Stimulated activated naive CD8-positive, alpha-beta T cell treated with anti-CD3 and anti-CD28 coated beads, Interleukin-15, amount 100 ng/mL, for 72 hours (primary cell): ENCODE data around the gene CDK10.
A peak's percentile ranks its signal among the peaks of the same experiment; 100 is the strongest.
"Not testable (repeated sequence)": the region's sequence is repeated elsewhere in the genome, so short reads cannot be mapped to it uniquely, and the experiment has no call there.

ENCODE experiments used
- ATAC-seq: fragments of 150-1000 bp; cut with Tn5 transposase; 2 replicates; pipeline ENCODE4 v1.10.0; 2021; ENCODE audit warnings: mild to moderate bottlenecking, moderate library complexity
- DNase-seq, 2 donors: peaks; one replicate each; pipeline ENCODE4 v3.0.0; 2021 to 2022
- H3K27ac Mint-ChIP-seq, 2 donors: one replicate each; pipeline ENCODE4 v1.8.0; 2022; ENCODE audit warnings: mild to moderate bottlenecking in 2 of 2, mixed read lengths in 2 of 2, moderate library complexity in 2 of 2
- H3K27me3 Mint-ChIP-seq: one replicate; pipeline ENCODE4 v1.8.0; 2022; ENCODE audit warnings: mixed read lengths
- H3K4me1 Mint-ChIP-seq: one replicate; pipeline ENCODE4 v1.8.0; 2022; ENCODE audit warnings: mild to moderate bottlenecking, mixed read lengths
- H3K4me3 Mint-ChIP-seq, 2 donors: one replicate each; pipeline ENCODE4 v1.8.0; 2022; ENCODE audit warnings: mild to moderate bottlenecking in 2 of 2, mixed read lengths in 2 of 2, moderate library complexity in 1 of 2
- H3K9me3 Mint-ChIP-seq, 2 donors: one replicate each; pipeline ENCODE4 v1.8.0; 2022; ENCODE audit warnings: mixed read lengths in 2 of 2

The CDK10 gene

DNA sequence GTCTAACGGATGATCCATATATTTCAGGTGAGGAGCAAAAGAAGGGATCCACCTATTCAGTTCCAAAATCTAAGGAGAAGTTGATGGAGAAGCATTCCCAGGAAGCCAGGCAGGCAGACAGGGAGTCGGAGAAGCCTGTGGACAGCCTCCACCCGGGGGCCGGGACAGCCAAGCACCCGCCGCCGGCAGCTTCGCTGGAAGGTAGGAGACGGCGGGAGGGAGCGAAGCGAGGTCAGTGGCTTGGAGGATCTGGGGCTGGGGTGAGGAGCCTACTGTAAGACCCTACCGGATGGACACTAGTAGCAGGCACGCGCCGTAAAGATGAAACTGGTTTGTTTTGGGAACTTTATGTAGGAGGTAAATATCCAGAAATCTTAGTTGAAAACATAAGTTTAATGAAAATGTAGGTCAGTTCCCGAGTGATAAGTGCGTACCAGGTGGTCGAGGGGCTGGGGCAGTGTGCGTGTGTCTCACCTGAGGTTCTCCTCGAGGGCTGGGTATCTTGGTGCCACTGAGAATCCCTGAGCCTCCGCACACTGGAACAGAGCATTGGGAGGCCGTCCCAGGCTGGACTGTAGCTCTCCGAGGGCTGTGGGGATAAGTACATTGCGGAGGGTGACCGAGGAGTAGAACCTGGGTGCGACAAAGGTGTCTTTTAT lies 28.1 kb upstream of the CDK10 start:
- Mint-ChIP-seq H3K4me1 (peaks cover 44% of the 10 kb centered on the region), H3K27ac (peak overlapping the region; percentile 90 to 93), H3K9me3 (no peaks in the 10 kb centered on the region), H3K27me3 (no peaks in the 10 kb centered on the region), H3K4me3 (peak overlapping the region; percentile 95 to 96)
- peak in 1 of 2 donors; percentile 33 for DNase-seq
- no peak for ATAC-seq

DNA sequence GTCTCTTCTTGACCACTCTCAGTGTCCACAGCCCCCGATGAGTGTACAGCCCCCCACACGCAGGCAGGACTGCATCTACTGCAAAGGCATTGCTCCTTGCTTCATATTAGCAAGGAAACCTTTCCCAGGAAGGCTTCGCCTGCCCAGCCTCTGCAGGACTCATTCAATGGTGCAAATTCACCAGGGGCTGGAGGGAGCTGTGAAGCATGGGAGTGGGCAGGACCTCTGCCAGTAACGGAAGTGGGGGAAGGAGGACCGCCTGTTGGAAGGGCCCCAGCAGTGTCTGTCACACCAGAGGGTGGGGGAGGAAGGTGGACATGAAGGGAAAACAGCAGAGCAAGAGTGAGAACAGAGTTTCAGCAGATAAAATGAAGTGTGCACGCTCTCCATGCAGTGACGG lies 26.3 kb upstream of the CDK10 start:
- Mint-ChIP-seq H3K27me3 (no peaks in the 10 kb centered on the region), H3K27ac (no peak overlapping the region), H3K4me1 (peaks cover 42% of the 10 kb centered on the region), H3K9me3 (no peaks in the 10 kb centered on the region), H3K4me3 (no peak overlapping the region)
- ATAC-seq: no peak
- no peak for DNase-seq

DNA sequence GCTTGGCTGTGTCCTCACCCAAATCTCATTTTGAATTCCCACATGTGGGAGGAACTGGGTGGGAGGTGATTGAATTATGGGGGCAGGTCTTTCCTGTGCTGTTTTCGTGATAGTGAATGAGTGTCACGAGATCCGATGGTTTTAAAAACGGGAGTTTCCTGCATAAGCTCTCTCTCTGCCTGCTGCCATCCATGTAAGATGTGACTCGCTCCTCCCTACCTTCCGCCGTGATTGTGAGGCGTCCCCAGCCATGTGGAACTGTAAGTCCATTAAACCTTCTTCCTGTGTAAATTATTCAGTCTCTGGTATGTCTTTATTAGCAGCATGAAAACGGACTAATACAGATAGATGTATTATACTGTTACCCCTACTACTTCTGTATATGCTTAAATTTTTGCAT lies 25.3 kb upstream of the CDK10 start:
- no peak overlapping the region for H3K27ac Mint-ChIP-seq
- H3K4me1 Mint-ChIP-seq: peaks cover 31% of the 10 kb centered on the region
- no peaks in the 10 kb centered on the region for H3K9me3 Mint-ChIP-seq
- no peak for ATAC-seq
- DNase-seq: no peak
- H3K27me3 Mint-ChIP-seq: no peaks in the 10 kb centered on the region
- H3K4me3 Mint-ChIP-seq: no peak overlapping the region

DNA sequence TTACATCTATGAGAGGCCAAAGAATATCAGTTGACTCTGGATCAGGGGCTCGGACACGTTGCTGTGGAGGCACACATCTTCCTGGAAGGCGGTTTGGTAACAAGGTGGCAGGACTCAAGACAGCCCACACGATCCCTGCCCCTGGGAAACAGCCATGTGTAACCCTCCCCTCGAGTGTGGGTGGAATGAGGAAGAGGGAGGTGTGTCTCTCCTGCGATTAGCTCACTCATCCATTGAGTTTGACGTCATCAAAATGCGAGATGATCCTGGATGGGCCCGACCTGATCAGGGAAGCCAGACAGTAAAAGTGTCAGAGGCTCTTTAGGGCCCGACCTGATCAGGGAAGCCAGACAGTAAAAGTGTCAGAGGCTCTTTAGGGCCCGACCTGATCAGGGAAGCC lies 22.3 kb upstream of the CDK10 start:
- H3K9me3 Mint-ChIP-seq, DNase-seq, H3K27me3 Mint-ChIP-seq, H3K4me3 Mint-ChIP-seq, H3K27ac Mint-ChIP-seq, ATAC-seq: not testable (repeated sequence)
- H3K4me1 Mint-ChIP-seq: peaks cover 27% of the 10 kb centered on the region

DNA sequence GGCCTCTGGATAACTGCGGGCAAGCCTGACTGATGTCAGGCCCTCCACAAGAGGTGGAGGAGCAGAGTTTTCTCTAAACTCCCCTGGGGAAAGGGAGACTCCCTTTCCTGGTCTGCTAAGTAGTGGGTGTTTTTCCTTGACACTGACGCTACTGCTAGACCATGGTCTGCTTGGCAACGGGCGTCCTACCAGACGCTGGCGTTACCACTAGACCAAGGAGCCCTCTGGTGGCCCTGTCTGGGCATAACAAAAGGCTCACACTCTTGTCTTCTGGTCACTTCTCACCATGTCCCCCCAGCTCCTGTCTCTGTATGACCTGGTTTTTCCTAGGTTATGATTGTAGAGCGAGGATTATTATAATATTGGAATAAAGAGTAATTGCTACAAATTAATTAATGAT lies 19.5 kb upstream of the CDK10 start:
- ATAC-seq, H3K27me3 Mint-ChIP-seq, H3K9me3 Mint-ChIP-seq, H3K4me3 Mint-ChIP-seq, DNase-seq: not testable (repeated sequence)
- Mint-ChIP-seq H3K4me1 (peaks cover 25% of the 10 kb centered on the region), H3K27ac (peak overlapping the region in 1 of 2 donors; percentile 48)

DNA sequence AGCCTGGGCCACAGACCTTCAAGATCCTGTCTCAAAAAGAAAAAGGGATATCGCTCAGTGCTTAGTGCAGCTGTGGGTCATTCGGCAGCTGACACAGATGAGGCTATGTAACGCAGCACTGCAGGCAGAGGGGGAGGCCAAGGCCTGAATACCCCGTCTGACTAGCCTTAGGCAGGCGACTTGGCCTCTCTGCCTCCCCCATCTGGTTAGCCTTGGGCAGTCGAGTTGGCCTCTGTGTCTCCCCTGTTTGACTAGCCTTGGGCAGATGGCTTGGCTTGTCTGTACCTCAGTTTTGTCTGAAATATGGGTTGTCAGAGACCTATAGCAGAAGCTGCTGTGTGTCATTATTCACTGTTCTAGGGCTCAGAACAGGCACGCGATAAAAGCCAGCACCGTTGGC lies 18.9 kb upstream of the CDK10 start:
- Mint-ChIP-seq H3K9me3 (no peaks in the 10 kb centered on the region), H3K27ac (no peak overlapping the region), H3K4me3 (no peak overlapping the region), H3K27me3 (no peaks in the 10 kb centered on the region), H3K4me1 (peaks cover 25% of the 10 kb centered on the region)
- no peak for ATAC-seq
- no peak for DNase-seq

DNA sequence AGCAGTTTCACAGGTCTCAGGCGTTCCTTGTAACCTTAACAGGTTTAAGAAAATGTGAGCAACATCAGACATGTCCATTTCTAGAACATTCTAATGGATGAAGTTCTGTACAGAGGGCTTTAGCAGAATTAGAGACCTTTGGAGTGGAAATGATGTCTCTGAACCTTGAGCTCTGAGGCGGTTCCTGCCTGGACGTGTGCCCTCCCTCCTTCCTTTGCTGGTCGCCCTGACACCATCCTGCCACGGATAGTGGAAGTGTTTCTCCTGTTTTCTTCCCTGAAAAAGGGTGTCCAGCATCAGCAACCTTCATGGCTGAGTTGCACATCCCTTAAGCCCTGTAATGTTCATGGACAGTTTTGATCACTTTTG lies 17.7 kb upstream of the CDK10 start:
- H3K4me3 Mint-ChIP-seq: peak overlapping the region in 1 of 2 donors; percentile 6

DNA sequence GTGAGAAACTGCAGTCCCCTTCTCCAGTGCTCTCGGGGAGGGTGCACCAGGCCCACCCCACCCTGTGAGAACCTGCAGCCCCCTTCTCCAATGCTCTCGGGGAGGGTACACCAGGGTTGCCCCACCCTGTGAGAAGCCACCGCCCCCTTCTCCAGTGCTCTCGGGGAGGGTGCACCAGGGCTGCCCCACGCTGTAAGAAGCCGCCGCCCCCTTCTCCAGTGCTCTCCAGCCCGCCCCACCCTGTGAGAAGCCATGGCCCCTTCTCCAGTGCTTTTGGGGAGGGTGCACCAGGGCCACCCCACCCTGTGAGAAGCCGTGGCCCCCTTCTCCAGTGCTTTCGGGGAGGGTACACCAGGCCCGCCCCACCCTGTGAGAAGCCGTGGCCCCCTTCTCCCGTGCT lies 16.7 kb upstream of the CDK10 start:
- Mint-ChIP-seq H3K9me3 (no peaks in the 10 kb centered on the region), H3K27ac (no peak overlapping the region), H3K27me3 (no peaks in the 10 kb centered on the region), H3K4me1 (peaks cover 25% of the 10 kb centered on the region), H3K4me3 (no peak overlapping the region)
- ATAC-seq (no peak), DNase-seq (no peak)

More for the DNA sequence above, 17.7 kb upstream of the CDK10 start:
- no peaks in the 10 kb centered on the region for H3K9me3 Mint-ChIP-seq
- peaks cover 25% of the 10 kb centered on the region for H3K4me1 Mint-ChIP-seq
- ATAC-seq (no peak), DNase-seq (no peak)
- H3K27ac Mint-ChIP-seq: no peak overlapping the region
- no peaks in the 10 kb centered on the region for H3K27me3 Mint-ChIP-seq

DNA sequence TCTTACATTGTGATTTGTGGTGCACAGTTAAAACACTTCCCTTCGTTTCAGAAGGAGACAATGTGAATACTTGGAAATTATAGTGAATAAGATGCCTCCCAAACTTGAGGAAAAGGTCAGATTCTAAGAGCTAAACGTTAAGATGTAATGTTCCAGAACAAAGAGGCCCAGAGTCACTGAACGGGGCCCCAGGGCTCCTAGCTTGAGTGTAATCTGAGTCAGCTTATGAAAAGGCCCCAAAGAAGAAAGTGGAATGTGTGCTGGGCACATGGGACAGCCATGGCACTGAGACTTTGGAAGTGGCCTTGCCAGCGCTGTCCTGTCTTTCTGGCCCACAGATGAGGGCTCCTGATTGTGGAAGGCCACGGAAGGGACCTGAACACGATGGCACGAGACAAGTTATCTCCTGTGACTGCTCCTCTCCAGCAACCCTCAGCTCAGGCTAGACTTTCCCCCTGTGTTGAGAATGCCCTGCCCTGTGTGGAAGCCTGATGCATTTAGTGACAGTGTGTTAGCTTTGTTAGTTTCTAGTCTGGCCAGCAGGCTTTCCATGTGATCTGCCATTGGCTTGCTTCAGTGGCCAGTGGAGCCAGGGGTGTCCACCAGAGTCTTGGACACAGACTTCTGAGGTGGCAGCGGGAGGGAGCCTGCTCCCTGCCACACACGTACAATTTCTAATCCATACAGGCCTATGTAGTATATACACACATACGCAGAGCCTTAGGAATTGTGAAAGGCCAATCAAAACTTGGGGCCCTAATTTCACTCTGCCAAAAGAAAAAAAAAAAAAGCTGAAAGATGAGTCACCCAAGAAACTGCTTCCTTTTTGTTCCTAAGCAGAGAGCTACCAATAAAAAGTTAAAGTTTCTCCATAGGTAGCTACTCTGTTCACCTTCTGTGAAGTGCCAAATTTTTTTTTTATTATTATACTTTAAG lies 15.7 kb upstream of the CDK10 start:
- H3K27ac Mint-ChIP-seq: no peak overlapping the region
- H3K4me3 Mint-ChIP-seq: no peak overlapping the region
- ATAC-seq: no peak
- no peak for DNase-seq
- no peaks in the 10 kb centered on the region for H3K27me3 Mint-ChIP-seq
- H3K9me3 Mint-ChIP-seq: no peaks in the 10 kb centered on the region
- H3K4me1 Mint-ChIP-seq: peaks cover 25% of the 10 kb centered on the region

DNA sequence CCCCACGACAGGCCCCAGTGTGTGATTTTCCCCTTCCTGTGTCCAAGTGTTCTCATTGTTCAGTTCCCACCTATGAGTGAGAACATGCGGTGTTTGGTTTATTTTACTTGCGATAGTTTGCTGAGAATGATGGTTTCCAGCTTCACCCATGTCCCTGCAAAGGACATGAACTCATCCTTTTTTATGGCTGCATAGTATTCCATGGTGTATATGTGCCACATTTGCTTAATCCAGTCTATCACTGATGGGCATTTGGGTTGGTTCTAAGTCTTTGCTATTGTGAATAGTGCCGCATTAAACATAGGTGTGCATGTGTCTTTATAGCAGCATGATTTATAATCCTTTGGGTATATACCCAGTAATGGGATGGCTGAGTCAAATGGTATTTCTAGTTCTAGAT lies 14.9 kb upstream of the CDK10 start:
- not testable (repeated sequence) for H3K4me3 Mint-ChIP-seq, H3K9me3 Mint-ChIP-seq, DNase-seq, ATAC-seq, H3K27me3 Mint-ChIP-seq, H3K27ac Mint-ChIP-seq
- peaks cover 25% of the 10 kb centered on the region for H3K4me1 Mint-ChIP-seq

DNA sequence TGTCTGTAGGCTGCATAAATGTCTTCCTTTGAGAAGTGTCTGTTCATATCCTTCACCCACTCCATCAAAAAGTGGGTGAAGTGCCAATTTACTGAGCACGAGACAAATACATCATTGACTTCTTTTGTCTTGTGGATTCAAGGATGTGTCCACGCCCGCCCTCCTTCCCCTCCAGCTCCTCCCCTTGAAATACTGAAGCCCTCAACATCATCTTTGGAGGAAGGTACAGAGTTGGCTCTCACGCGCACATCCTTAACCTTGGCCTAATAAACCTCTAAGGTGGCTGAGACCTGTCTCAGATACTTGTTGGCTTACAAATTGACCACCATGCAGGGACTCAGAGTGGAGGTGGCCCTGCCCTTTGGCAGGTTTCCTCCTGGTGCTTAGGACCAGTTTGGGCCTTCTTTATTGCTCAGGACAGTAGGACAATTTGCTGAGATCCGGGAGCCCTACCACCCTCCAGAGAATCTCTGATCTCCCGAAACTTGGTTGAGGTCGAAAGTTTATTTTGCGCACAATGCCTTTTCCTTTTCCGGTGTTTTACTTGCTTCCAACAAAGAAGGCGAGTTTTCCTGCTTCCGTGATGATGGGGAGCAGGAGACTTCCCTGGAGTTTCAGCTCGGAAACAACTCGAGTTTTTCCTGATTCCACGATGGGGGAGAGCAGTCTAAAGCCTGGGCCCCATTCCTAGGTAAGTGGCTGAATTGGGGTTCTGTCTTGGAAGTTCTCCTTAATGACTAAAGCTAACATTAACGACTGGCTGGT lies 14.1 kb upstream of the CDK10 start:
- ATAC-seq: no peak
- Mint-ChIP-seq H3K4me3 (no peak overlapping the region), H3K27ac (no peak overlapping the region), H3K4me1 (peaks cover 25% of the 10 kb centered on the region), H3K9me3 (no peaks in the 10 kb centered on the region), H3K27me3 (no peaks in the 10 kb centered on the region)
- no peak for DNase-seq

DNA sequence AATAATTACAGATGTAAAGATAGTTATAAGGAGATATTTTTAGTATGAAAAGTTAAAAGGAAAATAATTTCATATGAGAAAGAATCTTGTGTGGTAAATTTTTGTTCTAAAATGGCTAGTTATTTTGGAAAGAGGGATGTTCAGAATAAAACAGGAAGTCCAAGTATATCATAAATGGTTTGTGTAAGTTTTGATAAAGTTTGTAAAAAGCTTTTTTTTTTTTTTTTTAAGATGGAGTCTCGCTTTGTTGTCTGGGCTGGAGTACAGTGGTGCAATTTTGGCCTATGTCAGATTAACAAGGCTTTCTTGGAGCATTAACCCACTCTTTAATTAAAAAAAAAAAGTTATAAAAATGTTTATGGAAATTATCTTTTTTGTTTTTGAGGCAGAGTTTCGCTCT lies 8.2 kb upstream of the CDK10 start:
- Mint-ChIP-seq H3K27ac (no peak overlapping the region), H3K27me3 (no peaks in the 10 kb centered on the region), H3K4me3 (no peak overlapping the region), H3K9me3 (no peaks in the 10 kb centered on the region), H3K4me1 (no peaks in the 10 kb centered on the region)
- DNase-seq (no peak), ATAC-seq (no peak)

DNA sequence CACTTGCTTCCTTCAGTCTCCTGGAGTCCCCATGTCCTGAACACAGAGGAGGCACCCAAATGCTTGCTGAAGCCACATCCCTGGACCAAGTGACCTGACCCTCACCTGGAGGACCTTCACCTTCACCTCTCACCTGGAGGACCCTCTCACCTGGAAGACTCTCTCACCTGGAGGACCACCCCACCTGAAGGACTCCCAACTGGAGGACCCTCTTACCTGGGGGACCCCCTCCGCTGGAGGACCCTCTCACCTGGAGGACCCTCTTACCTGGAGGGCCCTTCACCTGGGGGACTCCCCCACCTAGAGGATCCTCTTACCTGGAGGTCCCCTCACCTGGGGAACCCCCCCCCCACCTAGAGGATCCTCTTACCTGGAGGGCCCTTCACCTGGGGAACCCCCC lies 573 bp upstream of the CDK10 start:
- DNase-seq (no peak), ATAC-seq (no peak)
- Mint-ChIP-seq H3K9me3 (no peaks in the 10 kb centered on the region), H3K27me3 (no peaks in the 10 kb centered on the region), H3K4me3 (peak overlapping the region; percentile 97 to 98), H3K27ac (no peak overlapping the region), H3K4me1 (peaks cover 33% of the 10 kb centered on the region)

DNA sequence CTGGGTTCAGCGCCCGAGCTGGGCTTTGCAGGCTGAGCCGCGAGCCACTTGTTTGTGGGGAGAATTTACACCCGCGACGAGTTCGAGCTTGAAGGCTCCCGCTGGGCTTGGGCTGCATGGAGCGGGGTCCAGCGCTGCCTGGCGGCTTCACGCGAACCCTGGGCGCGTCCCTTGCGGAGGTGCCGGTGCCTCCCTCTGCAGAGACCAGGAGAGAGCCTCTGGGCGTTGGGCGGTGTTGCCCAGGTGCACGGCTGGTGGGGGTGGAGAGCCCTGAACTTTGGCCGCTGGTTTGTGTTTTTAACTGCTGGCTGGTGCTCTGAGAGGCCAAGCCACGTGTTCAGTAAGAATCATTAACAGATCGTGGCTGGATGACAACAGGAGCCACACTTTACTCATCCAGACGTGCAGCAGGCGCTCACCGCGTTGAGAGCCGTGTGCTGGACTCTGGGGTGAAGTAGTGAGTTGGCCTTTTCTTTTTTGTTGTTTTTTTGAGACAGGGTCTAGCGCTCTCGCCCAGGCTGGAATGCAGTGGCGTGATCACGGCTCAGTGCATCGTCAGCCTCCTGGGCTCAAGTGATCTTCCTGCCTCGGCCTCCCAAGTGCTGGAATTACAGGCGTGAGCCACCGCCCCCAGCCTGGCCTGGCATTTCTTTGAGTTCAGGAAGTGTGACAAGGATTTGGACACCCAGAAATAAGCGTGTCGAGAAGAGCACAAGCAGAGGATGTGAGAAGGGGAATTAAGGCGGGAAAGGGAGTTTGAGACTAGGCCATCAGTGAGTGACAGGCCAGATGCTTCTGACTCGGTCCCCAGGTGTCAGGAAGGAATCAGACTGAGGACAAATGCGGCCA lies 827 bp downstream of the CDK10 start:
- peak; percentile 49 for ATAC-seq
- Mint-ChIP-seq H3K4me1 (peaks cover 33% of the 10 kb centered on the region), H3K27ac (peak overlapping the region; percentile 85 to 93), H3K4me3 (peak overlapping the region; percentile 97 to 98), H3K27me3 (no peaks in the 10 kb centered on the region), H3K9me3 (no peaks in the 10 kb centered on the region)
- DNase-seq: no peak

DNA sequence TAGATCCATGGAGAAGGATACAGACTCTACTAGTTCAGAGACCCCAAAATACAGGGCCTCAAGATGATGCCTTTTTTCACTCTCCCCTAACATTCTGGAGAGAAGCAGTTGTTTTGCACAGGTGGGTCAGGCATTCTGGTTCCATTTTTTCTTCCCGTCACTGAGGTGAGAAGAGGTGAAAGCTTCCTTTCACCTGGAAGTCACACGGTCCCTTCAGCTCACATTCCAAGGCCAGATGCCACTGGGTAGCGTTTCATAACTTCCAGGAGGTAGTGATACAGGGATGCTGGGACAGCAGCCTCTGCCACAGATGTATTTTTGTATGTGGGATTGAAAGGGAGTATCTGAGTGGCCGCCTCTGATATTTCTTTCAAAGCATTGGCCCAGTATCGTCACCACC lies 1.9 kb downstream of the CDK10 start:
- DNase-seq (no peak), ATAC-seq (no peak)
- no peaks in the 10 kb centered on the region for H3K27me3 Mint-ChIP-seq
- peaks cover 33% of the 10 kb centered on the region for H3K4me1 Mint-ChIP-seq
- no peak overlapping the region for H3K27ac Mint-ChIP-seq
- no peaks in the 10 kb centered on the region for H3K9me3 Mint-ChIP-seq
- H3K4me3 Mint-ChIP-seq: peak overlapping the region in 1 of 2 donors; percentile 98
